Measurements from ENCODE around the gene SMIM41.

DNA sequence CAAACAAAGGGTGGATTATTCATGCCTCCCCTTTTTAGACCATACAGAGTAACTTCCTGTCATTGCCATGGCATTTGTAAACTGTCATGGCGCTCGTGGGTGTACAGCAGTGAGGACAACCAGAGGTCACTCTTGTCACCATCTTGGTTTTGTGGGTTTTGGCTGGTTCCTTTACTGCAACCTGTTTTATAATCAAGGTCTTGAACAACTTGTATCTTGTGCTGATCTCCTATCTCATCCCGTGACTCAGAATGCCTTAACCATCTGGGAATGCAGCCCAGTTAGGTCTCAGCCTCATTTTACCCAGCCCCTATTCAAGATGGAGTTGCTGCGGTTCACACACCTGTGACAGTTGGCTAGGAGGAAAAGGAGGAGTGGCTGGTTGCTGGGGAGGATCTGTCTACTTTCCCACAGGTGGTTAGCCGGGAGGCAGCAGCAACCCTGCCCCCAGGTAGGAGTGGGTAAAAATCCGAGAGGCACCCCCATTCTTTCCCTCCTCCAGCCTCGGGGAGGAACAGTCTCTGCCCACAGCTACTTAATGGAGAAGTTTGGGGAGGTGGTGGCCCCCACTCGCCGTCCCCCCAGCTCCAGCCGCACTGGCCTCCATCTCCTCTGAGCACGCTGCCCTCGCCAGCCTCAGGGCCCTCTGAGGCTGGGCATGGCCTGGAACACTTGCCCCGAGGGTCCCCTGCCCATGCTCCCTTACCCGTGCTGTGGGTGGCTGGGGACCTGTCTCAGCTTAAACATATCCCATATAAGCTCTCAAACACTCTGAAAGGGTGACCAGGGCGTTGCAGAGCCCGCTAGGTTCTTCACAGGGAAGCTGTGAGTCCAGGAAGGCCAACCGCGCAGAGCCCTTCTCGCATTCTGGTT lies 41.7 kb downstream of the SMIM41 start:
- TF ChIP-seq, protein P1, sequence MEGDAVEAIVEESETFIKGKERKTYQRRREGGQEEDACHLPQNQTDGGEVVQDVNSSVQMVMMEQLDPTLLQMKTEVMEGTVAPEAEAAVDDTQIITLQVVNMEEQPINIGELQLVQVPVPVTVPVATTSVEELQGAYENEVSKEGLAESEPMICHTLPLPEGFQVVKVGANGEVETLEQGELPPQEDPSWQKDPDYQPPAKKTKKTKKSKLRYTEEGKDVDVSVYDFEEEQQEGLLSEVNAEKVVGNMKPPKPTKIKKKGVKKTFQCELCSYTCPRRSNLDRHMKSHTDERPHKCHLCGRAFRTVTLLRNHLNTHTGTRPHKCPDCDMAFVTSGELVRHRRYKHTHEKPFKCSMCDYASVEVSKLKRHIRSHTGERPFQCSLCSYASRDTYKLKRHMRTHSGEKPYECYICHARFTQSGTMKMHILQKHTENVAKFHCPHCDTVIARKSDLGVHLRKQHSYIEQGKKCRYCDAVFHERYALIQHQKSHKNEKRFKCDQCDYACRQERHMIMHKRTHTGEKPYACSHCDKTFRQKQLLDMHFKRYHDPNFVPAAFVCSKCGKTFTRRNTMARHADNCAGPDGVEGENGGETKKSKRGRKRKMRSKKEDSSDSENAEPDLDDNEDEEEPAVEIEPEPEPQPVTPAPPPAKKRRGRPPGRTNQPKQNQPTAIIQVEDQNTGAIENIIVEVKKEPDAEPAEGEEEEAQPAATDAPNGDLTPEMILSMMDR (conservative IDR thresholded peaks at IDR 0.05): no peak
- no peak for TF ChIP-seq ZFX (IDR thresholded peaks at IDR 0.05)
